Left lobe of liver (tissue), 2 donors: ENCODE measurements around the gene GRM4. TPM values are rescaled to one million over a fixed set of nuclear protein-coding genes. Genes with fewer than 3 reads are reported as not detected.
A peak's percentile ranks its signal among the peaks of the same experiment; 100 is the strongest.
"Not testable (repeated sequence)": the region's sequence is repeated elsewhere in the genome, so short reads cannot be mapped to it uniquely, and the experiment has no call there.

Source experiments
- ATAC-seq: fragments of 200-7000 bp; cut with Tn5 transposase; one replicate; pipeline ENCODE4 v1.9.1; 2020; ENCODE audit warnings: mild to moderate bottlenecking, moderate library complexity
- DNase-seq: peaks from one replicate; pipeline ENCODE4 v3.0.0-alpha.2; 2020; ENCODE audit warnings: low spot score
- total RNA-seq: library from RNA; stranded (reverse); gene quantifications from one replicate; pipeline ENCODE4 v1.2.1, GENCODE V29; 2021
- donor health status: DM: no; HTN: no; CAD: no; lungs with moderate emphysema.
- donor health status: DM: no; HTN: yes; CAD: no.

GRM4 gene
- total RNA-seq, 1 donor from 2014 or later = not detected

DNA sequence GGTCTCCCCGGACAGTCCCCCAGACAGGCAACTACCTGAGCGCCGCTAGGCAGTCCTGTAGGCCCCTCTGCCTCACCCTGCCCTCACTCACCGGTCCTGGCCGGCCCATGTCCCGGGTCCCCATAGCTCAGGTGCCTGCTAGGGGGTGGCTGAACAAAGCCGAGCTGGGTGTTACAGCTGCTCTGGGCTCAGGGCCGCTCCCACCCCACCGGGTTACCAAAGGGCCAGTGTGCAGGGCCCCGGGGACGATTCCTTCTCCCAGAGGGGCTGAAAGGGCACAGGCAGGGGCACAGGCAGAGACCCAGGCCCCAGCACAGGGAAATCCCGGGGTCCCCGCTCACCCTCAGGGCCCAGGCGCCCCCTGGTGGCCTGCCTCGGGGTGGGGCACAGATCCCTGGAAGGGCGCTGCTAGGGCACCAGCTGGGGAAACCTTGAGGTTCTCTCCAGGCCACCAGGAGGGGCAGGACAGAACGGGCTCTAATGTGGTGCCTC, 118.4 kb downstream of the GRM4 start:
- peak; percentile 89 for ATAC-seq
- DNase-seq = peak; percentile 63

DNA sequence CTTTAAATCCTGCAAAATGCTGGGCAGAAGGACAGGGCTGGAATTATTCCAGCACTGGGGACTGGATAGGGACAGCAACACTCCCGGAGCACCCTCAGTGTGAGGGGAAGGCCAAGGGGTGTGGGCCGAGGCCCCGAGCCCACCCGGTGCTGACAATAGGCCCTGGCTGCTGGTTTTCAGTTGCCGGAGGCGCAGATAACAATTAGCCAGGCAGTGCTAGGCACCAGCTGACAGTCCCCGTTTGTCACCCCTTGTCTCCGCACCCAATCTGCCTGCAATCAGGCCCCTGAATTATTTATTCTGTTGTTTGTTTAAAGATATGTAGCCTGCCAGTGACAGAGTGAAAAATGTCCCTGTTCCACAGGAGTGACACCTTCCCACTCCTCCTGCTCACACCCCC, 120.0 kb downstream of the GRM4 start:
- DNase-seq (no peak), ATAC-seq (no peak)

DNA sequence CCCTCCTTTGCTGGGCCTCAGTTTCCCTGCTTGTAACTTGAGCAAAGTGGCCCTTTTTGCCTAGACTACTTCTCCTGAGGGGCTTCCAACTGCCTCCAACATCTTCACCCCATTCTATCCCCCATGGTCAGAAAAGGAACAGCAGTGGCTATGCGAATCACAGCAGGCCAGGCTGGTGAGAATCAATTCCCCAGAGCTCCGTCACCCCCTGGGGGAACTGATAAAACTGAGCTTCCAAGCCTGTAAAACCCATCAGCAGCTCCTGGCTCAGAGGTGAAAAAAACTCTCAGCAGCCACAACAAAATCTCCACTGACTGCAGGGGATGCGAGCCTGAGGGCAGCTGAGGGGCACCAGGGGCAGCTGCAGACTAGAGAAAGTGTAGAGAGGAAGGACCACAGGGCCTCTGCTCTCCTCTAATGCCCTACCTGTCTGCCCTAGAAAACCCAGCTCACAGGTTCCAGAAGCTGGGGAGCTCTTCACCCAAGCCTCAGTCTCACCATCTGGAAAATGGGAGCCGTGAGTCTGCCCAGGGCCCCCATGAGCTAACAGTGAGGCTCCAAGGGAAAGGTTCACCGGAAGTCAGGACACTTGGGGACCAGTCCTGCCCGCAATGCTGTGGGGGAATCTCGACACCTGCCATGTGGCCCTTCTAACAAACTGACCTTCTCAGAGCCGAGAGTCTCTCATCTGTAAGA, 120.6 kb downstream of the GRM4 start:
- no peak for ATAC-seq
- no peak for DNase-seq

DNA sequence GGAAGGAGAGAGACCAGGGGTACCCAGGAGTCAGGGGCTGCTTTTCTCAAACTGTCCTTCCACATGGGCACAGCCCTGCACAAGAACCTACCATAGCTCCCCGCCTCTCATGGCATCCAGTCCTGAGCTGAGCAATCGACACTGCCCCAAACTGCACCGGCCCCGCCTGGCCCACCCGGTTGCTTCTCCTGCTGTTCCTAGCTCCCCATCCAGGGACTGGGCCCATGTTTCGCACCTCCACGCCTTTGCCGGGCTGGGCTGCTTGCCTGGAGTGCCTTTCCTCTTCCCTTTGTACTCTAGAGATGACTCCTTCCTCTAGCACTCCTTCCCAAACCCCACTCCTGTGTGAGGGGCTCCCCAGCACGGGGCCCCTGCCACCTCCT, 123.0 kb downstream of the GRM4 start:
- DNase-seq = no peak
- no peak for ATAC-seq

DNA sequence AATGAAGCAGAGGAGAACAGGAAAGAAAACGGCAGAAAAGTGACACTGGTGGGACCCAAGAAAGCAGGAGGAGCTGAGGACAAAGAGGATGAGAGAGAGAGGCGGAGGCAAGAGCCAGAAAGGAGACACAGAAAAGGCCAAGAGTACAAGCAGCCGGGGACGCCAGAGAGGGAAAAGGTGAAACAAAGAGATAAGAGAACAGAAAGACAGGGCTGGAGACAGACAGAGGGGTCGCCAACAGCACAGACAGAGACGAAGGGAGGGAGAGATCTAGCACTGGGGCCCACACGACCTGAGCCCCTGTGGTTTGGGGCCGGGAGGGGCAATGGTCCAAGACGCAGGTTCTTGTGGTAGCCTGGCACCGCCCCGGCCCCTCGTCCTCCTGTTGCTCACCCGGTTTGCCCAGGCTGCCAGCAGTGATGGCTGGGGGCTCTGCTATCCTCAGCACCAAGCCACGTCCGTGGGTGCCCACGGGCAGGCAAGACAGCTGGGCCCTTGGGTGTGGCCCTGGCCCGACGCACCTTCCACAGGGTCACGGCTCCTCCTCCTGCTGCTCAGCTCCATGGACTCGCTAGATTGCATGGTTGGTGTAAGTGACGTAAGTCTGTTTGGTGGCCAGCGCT, 123.5 kb downstream of the GRM4 start:
- ATAC-seq = no peak
- DNase-seq = no peak

DNA sequence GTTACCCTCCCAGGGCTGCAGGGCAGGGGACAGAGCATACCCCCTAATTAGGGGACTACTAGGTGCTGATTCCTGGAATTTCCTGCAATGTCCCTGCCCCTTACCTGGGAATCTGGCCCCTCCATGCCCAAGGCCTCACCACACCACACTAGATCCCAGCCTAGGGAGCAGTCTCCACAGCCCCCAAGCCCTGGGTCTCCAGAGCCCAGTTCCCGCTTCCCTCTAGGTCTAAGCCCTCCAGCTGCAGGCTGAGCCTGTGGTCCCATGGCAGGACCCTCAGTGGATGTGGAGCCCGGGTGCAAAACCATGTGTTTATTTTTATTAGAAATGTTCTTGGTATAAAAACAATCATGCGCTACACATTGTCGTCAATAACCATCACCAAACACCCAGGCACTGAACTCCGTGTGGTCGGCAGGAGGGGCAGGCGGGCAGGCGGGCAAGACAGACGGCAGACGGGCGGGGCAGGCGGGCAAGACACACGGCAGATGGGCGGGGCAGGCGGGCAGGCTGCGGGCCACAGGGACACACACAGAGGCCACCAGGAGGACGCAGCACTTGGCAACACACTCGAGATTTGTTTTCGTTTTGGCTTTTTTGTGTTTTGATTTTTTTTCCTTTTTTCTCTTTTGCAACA, 124.2 kb downstream of the GRM4 start:
- ATAC-seq = no peak
- DNase-seq = no peak

DNA sequence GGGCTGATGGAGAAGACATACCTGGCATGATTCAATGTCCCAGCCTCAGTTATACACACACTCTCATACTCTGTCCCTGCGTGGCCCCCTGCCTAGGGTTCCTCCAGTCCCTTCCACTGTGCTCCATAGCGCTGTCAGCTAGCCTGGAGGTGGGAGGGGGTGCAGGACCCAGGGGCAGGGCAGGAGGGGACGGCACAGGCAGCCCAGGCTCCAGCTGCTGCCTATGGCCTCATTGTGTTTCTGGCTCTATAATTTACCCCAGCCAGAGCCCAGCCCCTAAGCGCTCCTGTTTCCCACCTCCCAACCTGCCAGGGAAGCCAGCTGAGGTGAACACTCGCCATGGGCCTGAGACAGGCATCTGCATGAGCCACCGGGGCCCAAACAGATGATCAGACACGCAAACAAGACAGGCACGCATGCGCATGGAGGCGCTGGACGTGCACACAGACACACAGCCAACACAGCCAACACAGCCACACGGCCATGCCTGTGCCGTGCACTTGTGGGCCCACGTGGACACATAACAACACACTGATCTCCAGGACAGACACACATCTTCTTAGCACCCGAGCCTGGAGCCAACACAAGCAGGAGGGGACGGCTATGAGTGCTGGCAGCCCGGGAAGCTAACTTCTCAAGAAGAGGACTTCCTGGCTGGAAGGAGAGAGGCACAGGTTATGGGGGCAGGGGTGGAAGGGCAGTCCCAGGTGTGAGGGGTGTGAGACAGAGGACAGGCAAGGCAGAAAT, 124.9 kb downstream of the GRM4 start:
- no peak for ATAC-seq
- DNase-seq = no peak

DNA sequence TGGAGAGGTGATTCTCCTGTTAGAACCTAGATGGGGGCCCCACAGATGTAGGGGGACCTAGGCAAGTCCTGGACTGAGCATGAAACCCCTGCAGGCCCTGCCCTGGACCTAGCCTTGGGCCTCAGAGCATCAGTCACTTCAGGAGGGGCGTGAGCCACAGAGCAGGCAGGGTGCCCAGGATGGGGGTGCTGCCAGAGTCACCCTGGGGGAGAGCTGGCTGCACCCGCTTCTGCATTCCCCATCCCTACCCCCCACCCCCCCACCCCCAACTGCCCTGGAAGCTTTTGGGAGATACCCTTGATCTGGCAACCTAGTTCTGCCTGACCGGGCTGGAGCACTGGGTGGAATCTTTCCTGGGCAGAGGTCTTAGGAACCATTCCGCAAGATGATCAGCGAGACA, 125.6 kb downstream of the GRM4 start:
- DNase-seq (no peak), ATAC-seq (no peak)

DNA sequence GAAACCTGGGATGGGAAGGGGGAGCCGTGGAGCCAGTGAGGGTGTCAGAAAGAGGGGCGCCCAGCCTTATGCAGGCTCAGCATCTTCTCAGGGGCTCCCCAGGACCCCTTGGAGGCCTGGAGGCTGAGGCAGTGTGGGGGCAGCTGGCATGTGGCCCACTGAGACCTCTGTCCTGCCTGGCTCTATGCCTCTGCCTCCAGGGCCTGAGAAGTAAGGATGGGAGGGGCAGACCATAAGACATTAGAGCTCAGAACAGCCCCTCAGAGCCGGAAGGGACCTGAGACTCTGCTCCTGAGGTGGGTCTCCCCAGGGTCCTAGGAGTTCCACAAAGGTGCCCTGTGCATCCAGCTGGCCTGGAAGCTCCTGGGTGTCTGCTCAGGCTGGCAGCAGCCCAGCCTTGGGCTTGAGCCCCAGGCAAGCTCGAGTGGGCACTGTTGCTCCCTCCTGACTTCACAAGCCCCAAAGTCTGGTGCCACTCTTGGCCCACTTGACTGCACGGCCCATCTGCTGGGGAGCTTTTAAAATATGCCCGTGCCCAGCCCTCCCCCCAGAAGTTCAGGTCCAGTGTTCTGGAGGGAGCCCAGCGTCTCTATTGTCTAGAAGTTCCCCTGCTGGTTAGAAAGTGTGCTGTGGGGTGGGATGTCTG, 126.8 kb downstream of the GRM4 start:
- DNase-seq = no peak
- ATAC-seq = no peak

DNA sequence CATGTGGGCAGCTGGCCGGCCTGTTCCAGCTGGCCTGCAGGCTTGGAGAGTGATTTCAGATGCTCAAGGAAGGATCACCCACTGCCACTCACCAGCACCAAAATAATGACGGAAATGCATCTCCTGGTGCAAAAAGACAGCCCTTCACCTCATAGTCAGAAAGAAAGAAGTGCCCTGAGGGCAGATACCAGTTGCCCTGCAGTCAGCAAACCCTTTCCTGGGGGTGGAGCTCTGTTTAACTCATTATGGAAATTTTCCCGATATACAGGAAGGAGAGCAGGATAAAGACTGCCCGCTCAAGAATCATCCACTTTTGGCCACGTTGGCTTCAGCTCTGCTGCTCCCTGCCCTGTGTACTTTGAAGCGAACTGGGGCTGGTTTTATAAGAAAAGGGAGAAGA, 127.9 kb downstream of the GRM4 start:
- ATAC-seq = no peak
- no peak for DNase-seq

DNA sequence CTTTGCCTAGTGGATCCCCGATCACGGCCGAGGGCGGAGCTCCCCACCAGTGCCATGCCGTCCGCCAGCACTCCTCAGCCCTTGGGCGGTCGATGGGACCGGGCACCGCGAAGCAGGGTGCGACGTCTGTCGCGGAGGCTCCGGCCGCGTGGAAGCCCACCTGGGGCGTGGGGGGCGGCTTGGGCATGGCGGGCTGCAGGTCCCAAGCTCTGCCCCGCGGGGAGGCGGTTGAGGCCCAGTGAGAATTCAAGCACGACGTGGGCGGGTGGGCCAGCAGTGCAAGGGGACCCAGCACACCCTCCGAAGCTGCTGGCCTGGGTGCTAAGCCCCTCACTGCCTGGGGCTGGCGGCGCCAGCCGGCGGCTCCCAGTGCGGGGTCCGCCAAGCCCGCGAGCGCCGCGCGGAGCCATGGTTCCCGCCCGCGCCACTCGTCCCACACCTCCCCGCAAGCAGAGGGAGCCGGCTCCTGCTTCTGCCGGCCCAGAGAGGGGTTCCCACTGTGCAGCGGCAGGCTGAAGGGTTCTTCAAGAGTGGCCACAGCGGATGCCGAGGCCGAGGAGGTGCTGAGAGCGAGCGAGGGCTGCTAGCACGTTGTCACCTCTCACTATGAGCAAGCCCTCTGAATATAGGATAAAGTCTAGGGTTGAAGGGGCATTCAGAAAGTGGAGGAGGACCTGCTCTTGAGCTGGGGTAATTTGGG, 128.6 kb downstream of the GRM4 start:
- DNase-seq (no peak), ATAC-seq (no peak)

DNA sequence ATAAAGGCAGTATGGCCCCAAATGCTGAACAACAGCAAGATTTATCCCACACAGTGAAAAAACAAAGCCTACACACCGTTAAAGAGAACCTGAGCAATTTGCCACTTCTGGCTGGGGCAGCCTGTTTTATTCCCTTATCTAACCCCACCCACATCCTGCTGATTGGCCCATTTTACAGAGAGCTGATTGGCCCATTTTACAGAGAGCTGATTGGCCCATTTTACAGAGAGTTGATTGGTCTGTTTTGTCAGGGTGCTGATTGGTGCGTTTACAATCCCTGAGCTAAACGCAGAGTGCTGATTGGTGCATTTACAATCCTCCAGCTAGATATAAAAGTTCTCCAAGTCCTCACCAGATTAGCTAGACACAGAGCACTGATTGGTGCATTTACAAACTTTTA, 129.3 kb downstream of the GRM4 start:
- not testable (repeated sequence) for DNase-seq, ATAC-seq

DNA sequence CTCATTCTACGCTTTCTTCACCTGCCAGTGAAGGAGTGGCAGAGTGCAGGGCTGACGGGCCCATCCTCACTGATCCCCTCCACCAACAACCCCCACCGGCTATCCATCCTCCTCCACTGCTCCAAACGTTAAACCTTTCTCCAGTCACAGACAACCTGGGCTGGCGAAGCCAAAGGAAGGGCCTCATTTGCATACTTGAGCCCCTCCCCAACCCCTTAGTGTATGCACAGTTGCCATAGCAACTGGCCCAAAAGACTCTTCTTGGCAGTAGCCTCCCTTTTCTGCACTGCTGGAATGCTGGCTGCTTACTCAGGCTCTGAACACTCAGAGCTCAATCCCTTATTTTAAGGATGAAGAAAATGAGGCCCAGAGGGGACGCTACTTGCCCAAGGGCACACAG, 130.3 kb downstream of the GRM4 start:
- ATAC-seq = no peak
- DNase-seq = no peak

DNA sequence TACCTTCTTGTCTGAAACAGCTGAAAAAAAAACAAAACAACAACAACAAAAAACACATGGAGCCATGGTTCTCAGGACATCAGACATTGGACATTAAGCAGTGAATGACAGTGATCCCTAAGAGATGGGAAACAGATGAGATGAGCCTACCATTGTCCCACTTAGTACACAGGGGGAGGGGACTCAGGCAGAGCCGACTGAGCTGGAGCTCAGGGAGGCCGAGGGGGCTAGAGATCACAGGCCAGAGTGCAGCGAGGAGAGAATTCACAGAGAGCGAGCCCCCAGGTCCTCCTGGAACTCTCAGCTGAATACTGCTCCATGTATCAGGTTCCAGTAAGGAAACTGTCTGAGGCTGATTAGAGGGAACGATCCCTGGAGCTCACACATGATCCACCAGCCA, 134.6 kb downstream of the GRM4 start:
- DNase-seq (no peak), ATAC-seq (no peak)

DNA sequence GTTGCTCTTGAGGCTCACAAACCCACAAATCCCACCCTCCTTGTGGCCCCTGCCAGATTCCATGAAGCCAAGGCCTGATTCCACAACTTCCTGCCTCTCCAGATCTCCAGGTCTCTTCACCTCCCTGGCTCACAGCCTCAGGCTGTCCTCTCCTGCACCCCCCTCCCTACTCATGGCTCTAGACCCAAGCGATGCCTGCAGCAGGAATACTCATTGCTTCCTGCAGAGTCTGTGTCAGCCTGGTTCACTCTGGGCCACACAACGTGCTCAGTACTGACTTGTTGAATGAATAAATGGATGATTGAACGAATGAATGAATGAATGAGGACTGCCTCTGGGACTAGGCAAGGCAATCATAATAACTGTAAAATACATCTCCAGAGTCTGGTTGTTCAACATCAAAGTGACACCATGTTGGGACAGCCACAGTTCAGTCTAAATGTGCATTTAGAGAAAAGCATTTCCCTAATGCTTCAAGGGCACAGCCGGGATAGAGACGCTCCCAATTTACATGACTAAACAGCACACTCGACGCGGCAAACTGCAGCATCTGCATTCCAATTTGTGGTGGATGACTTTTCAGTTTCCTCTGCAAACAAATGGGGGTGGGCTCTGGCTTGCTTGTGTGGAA, 139.9 kb downstream of the GRM4 start:
- ATAC-seq (no peak), DNase-seq (no peak)

DNA sequence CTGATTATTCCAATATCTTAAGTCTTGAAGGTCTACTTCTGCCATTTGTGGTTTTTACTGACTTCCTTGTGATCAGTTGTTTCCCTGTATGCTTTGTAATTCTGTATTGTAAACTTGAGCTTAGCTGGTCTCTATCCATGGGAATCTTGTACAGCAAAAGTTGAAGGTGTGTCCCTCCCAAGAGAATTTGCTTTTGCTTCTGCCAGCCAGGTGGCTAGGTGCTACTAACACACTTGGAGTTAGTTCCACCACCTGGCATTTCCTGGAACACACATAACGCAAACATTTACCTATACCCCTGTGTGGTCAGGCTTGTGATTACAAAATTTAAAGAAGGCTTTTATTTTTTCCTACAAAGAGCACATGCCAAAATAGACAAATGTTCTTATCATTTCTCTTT, 141.2 kb downstream of the GRM4 start:
- DNase-seq (no peak), ATAC-seq (no peak)

DNA sequence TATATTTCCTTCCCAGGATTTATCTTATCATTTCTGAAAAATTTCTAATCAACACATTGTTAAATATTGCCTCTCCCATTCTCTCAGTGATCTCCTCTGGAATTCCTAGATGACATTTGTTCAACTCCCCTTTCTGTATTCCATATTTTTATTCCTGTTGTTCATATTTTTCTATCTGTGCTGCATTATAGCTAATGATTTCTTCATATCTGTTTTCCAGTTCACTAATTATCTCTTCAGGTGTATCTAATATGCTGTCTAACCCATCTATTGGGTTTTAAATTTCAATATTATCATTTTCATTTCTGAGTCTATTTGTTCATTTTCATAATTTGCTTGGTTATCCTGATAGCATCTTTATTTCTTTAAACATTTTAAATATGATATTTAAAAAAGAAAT, 141.9 kb downstream of the GRM4 start:
- no peak for ATAC-seq
- no peak for DNase-seq

DNA sequence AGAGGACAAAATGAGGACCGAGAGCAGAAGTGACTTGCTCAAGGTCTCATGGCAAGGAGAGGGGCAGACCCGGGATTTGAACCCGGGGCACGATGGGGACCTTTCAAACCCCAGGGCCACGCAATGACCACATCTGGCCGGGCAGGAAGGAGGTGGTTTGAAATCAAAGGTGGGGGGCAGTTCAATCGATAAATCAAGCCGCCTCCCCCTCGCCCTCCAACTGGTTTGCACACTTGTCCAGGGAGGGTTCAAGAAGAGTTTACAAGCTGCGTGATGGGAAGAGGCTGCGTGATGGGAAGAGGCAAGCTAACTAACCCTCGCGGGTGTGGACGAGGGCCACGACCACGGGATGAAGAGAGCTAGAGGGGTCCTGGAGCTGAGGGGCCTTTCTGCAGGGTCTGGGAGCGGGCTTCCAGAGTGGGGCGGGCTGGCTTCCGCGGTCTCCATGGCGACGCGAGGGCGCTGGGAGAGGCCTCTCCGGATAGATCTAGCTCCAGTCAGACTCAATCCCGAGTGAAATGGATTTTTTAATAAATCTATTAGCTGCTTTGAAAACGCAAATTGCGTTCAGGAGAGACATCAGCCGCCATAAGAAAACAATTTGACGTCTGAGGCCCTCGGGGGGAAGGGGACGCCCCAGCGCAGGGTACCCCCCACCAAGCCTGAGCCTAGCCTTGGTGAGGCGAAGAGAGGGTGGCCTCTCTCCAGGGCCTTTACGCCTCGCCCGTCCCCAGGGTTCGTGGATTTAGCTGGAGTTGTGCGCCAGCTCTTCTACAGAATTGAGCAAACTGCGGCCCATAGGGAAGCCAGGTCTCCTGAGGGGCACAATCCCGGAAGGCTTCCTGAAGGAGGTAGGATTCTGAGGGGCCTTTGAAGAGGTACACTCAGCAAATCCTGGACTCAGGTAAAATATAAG, 143.9 kb downstream of the GRM4 start:
- no peak for ATAC-seq
- DNase-seq = no peak

DNA sequence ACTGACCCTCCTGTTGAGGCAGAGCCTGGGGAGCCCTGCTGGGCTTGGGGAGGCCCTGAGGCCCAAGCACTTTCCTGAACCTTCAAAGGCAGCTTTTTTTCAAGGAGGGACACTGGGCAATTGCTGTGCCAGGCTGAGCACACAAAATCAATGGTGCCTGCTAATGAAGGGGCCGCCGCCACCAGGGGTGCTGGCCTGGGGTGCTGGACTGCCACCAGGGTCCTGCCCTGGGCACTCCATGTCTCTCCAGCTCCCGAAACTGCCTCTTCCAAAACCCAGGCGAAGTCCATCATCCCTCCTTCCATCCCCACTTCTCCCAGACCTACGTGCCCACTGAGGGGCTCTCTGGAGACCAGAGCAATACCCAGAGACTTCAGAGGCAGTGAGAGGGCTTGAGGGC, 145.6 kb downstream of the GRM4 start:
- ATAC-seq (no peak), DNase-seq (no peak)
